Renal cortical epithelial cell (primary cell): ENCODE data around the gene MS4A12. TPM values are rescaled to one million over a fixed set of nuclear protein-coding genes. Genes with fewer than 3 reads are reported as not detected.
"Not testable (repeated sequence)": the region's sequence is repeated elsewhere in the genome, so short reads cannot be mapped to it uniquely, and the experiment has no call there.

ENCODE experiments used
- DNase-seq: peaks from one replicate; pipeline ENCODE4 v3.0.0-alpha.2; 2011; ENCODE audit warnings: low read depth
- total RNA-seq: library from RNA; depleted of rRNA; stranded (reverse); fragments of >200 nt; gene quantifications from 2 replicates; pipeline ENCODE4 v1.2.3, GENCODE V29; 2014

Gene MS4A12, protein sequence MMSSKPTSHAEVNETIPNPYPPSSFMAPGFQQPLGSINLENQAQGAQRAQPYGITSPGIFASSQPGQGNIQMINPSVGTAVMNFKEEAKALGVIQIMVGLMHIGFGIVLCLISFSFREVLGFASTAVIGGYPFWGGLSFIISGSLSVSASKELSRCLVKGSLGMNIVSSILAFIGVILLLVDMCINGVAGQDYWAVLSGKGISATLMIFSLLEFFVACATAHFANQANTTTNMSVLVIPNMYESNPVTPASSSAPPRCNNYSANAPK
- total RNA-seq = not detected in 2 replicates

DNA sequence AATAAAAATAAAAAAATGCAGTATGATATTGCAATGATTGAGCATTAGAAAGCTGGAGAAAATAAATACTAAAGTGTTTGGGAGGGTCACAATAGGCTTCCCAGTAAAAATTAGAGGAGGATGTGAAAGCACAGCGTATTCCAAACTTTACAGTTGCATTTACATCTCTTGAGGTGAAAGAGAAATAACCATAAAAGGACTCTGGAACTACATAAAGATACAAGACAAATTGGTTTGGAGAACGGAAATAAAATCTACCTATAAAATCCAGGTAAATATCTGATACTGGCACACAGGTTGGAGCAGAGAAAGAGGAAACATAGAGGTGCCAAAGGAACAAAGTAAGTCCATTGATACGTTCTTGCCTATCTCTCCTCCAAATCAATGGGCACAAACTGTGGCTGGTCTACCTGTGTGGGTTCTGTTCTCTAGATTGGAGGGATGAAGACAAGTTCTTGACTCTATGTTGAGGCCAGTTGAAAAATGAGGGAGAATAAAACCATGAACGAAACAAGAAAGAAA lies at the start of gene MS4A12:
MS4A12 (plus strand) TSS at position 291 of the 522 bp plus-strand sequence. CDS start 4,541 bp downstream, outside the sequence.
- no peak for DNase-seq

DNA sequence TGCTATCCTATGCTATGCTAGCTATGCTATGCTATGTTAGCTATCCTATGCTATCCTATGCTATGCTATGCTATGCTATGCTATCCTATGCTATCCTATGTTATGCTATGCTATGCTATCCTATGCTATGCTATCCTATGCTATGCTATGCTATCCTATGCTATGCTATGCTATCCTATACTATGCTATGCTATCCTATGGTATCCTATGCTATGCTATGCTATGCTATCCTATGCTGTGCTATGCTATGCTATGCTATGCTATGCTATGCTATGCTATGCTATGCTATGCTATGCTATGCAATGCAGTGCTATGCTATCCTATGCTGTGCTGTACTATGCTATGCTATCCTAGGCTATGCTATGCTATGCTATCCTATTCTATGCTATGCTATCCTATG lies 45.5 kb upstream of the MS4A12 start:
- DNase-seq = no peak

DNA sequence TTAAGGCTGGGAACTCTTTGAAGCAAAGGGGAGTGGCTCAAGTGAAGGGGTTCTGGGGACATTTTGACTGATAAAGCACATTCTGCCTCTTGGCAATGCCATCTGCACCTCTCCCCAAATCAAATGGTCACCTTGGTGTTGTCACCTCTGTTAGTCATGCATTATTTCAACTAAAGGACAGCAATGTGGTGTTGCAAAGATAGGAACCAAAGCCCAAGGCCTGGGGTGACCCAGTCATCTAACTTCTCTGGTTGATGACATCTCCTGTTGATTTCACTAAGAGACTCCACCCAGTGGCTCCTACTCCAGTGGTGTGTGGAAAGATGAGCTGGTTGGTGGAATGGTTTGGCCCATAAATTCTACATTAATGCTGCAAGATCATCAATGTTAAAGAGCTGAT lies 44.7 kb upstream of the MS4A12 start:
- DNase-seq = no peak

DNA sequence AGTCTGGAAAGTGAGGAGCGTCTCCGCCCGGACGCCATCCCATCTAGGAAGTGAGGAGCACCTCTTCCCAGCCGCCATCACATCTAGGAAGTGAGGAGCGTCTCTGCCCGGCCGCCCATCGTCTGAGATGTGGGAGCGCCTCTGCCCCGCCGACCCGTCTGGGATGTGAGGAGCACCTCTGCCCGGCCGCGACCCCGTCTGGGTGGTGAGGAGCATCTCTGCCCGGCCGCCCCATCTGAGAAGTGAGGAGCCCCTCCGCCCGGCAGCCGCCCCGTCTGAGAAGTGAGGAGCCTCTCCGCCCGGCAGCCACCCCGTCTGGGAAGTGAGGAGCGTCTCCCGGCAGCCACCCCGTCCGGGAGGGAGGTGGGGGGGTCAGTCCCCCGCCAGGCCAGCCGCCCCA lies 41.4 kb upstream of the MS4A12 start:
- DNase-seq = not testable (repeated sequence)

DNA sequence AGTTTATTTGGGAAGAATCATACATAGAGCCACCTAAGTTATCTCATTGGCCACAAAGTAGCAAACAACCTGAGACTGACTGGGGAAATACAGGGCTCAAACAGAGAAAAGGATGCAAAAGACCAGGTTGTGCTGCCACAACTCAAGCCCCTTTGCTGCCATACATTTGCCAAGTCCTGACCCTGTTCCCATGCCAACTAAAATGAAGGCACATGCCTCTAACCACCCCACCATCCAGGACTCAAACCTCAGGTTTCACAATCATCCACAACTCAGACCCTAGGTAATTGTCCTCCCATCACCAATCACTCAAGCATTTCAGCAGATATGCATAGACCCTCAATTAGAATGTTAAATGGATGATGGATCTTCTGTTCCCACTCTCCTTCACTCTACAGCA lies 38.4 kb upstream of the MS4A12 start:
- DNase-seq = no peak

DNA sequence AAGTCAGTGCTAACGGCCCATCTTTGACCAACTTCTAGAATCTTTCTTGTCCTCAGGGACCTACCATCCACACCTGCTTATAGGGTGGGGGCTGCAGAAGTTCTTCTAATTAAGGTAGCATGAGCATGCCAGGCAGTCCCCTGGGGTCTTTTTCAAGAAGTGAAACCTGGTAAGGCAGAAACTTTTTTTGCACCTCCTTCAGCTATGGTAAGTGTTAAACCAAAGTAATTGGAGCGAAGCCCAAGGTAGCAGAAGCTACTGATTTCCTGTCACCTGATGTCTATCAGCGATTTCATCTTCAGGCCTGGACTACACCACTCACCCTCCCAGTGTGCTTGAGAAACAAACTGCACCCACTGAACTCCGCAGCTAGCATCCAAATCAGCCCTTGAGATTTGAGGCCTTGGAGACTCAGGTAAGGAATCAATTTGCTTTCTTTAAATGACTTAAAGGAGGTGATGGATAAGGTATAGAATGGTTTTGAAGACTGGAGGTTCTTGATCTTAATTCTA lies 37.0 kb upstream of the MS4A12 start, which contains the start of gene MS4A1:
MS4A1 (plus strand) TSS at position 317 of the 512 bp plus-strand sequence. CDS start 6,528 bp downstream, outside the sequence.
- DNase-seq = no peak

DNA sequence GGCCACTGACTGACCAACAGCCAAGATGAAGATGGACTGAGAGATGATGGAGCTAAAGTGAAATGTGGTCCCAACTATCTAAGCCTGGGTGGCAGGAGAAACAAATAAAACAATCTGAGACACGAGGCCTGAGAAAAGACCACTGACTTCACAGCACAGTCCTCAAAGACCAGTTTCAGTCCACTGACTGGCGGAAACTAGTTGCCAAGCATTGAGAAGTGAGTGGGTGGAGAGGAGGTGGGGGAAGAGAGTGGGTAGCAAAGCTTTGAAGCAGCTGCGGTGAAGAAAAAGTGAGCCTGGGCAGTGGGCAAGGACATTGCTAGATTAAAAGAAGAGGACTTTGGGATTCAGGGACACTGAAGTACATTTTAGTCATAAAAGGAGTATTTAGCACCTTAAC lies 35.0 kb upstream of the MS4A12 start:
- DNase-seq = no peak

DNA sequence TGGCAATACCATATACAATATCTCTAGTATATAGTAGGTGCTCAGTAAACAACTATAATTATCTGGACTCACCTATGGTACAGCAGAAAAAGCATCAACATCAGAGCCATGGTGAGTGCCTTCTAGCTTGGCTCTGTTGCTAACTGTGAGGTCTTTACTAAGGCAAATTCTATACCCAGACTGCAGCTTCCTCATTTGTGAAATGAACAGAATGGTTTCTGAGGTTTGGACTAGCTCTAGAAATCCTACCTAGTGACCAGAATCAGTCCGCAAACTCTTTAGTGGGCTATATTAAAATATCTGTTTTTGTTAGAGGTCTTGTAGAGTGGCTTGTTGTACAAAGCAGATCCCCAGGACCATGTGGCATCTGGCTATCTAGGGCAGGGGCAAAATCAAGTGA lies 33.2 kb upstream of the MS4A12 start:
- DNase-seq = no peak

DNA sequence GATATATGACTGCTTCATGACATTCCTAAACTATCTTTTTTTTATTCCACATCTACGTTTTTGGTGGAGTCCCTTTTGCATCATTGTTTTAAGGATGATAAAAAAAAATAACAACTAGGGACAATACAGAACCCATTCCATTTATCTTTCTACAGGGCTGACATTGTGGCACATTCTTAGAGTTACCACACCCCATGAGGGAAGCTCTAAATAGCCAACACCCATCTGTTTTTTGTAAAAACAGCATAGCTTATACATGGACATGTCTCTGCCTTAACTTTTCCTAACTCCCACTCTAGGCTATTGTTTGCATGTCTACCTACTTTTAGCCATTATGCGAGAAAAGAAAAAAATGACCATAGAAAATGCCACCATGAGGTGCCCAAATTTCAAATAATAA lies 23.7 kb upstream of the MS4A12 start:
- no peak for DNase-seq

DNA sequence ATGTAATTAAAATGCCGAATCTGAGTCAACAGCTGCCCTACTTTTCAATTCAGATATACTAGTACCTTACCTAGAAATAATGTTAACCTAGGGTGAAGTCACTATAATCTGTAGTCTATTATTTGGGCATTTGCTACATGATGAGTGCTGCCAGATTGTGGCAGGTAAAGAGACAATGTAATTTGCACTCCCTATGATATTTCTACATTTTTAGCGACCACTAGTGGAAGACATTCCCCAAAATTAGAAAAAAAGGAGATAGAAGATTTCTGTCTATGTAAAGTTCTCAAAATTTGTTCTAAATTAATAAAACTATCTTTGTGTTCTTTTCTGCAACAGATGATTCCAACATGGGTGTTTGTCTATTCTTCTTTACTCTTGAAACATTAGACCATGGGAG lies 22.9 kb upstream of the MS4A12 start:
- DNase-seq = no peak

DNA sequence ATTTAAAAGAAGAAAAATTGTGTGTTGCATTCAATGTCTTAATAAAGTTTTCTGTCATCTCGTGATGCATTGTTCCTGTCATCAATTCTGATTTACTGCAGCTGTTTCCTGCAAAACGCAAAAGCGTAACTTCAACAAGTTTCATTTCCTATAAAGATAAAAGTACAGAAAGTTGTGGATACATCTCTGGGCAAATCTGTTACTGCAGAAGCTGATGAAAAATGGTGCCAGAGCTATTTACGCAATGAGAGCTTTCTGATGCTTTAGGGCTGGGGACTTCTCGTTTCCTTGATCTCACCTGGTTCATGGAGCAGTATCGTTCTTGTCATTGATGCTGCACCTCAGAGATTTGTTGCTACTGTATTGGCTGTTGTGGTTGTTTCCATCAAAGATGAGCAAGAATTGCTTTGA lies 15.5 kb upstream of the MS4A12 start:
- DNase-seq = no peak

DNA sequence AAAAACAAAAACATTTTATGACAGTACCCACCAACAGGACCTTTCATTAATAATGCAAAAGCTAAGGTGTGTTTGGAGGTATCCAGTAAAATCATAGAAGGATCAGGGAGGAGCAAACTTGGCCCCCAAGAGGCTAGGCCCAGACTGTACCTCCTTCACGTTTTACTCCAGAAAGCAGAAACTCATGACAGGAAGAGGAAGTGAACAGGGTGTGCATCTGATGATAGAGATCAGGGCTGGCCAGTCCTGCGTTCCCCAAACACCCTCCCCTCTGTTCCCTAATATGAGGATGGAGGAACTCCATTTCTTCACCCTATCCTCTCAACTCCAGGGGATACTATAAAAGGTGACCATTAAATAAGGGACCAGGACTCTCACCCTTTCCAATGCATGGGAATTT lies 10.2 kb upstream of the MS4A12 start:
- no peak for DNase-seq

DNA sequence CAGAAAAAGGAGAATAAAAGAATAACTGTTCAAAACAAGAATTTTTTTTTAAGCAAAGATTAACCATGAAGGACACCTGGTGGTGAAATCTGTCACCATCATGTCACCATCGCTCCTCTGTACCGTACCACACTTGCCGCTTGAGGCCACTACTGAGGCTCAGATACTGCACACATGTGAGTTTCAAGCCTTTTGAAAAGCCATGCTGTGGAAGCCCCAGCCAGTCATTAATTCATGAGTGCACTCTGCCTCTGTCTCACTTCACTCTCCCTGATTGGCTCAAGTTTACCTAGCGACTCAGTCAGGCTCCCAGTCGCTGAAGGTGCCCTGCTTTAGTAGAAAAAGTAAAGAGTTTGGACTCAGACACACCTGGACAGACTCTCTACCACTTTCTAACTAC lies 6.6 kb upstream of the MS4A12 start:
- no peak for DNase-seq

DNA sequence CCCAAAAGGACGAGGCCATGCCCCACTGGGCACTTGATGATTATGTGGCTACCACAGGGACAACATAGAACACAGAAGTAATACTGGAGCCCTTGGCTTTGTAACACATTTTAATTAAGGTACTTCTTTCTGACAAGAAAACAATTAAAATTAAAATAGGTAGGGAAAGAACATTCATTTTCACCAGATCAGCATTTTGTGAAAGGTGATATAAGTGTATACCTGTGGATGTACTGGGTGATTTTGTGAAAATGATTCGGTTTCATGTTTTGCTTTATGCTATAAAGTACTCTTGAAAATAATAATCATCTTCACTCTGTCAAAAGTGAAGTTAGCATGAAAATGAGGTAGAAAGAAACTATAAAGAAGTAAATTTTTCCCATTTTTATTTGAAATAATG lies 876 bp downstream of the MS4A12 start:
- DNase-seq = no peak

DNA sequence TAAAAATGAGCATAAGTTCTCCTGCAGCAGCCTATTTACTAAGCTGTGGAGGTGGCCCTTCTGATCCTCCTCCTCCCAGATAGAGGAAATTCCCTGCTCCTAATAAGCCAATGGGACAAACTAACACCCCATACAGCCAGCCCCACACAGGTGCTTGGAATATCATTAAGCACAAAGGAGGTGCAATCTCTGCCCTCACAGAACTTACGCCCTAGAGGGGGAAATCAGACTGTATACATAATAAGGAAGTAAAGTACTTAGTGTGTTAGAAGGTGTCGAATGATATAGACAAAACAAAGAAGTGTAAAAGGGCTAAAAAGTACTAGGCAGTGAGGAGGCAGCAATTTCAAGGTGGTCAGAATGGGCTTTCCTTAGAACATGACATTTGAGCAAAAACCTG lies 5.8 kb downstream of the MS4A12 start:
- no peak for DNase-seq

DNA sequence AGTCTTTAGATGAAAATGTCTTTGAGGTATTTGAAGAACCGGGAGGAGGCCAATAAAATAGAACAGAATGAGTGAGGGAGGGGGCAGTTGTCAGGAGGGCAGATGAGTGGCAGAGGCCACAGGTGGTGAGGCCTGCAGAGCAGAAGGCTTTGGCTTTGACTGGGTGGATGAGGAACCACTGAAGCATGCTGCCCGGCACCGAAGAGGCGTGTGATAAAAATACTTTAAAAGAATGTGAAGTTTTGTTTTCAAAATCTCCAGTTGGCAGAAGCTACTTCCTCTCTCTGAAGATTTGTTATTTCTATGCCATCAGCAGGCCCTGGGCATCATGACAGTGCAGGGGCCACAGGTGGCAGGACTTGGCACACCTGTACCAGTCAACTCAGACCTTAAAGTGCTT lies 6.3 kb downstream of the MS4A12 start:
- no peak for DNase-seq

DNA sequence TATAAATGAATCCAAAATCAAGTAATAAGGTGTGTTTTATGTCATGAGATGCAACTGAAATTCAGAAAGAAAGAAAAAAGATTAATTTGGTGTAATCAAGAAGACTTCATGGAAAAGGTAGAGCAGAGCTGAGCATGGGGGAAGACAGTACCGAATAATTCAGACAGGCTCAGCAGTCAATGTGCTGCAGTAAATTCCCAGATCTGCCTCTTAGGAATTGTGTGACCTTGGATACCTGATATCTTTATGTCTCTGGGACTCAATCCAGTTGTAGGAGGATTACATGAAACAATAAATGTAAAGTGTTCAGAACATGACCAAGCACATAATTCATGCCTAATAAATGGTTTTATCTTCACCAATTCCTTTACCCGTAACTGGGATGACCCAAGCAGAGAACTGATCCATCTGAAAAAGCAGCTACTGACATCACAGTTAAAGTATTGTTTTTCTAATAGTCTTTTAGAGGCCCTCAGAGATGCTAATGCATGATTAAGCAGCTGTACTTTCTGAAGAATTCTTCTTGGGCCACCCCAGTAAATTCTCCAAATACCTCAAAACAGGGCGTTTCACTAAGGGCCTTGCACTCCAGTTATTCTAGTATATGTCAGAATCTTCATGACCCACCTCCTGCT lies 7.8 kb downstream of the MS4A12 start:
- DNase-seq = peak; percentile 16

DNA sequence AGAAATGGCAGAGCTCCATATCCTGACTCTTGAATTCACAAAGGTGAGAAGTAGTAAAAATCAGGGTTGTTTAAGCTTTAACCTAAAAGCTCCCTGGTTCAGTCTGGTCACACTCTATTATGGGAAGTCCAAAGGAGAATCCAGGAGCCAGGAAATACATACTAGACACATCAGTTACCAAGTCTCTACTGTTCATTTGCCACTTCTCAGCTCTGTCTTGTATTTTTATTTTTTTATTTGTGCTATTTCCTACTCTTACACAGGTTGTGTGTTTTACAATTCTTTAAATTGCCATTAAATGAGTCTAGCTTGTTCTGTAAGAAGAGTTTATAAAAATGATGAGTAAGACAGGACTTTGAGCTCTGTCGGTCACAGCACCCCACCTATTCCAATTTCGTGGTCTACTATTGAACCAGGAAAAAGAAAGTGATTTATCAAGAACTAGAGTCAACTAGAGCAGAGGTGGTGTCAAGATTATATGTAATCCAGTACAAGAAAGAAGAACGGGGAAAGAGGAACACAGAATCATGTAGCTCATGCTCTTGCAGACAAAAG lies 9.7 kb downstream of the MS4A12 start:
- DNase-seq = no peak

DNA sequence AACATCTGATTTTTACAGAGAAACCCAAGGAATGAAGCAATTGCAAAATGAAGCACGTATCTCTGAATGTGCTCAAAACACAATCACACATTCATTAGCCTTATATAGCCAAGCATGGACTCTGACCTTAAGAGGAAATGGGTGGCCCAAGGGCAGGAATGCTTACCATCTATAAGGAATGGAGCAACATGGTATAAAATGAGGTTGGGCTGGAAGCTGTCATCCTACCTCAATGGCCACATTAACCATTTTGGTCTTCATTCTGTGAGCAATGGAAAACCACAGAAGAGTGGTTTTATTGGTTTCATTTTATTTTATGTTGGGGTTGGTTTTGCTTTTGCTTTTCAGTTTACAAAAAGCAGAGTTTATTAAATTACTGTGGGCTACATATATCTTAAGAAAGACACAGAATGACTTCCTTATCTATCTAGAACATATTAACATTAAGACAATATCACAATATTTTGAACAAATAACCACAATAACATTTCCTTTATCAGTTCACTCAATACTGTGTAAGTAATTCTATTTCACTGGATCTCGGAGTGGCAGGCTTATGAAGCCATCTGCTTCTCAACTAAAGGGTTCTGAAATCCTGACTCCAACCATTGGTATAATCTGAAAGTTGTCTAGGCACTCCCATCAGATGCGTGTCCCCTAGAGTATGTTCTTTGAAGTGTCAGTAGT lies 11.8 kb downstream of the MS4A12 start:
- no peak for DNase-seq

DNA sequence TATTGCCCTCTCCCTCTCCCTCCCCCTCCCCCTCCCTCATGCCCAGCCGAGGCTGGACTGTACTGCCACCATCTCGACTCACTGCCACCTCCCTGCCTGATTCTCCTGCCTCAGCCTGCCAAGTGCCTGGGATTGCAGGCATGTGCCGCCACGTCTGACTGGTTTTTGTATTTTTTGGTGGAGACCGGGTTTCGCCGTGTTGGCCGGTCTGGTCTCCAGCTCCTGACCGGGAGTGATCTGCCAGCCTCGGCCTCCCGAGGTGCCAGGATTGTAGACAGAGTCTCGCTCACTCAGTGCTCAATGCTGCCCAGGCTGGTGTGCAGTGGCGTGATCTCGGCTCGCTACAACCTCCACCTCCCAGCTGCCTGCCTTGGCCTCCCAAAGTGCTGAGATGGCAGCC lies 17.0 kb downstream of the MS4A12 start:
- not testable (repeated sequence) for DNase-seq

DNA sequence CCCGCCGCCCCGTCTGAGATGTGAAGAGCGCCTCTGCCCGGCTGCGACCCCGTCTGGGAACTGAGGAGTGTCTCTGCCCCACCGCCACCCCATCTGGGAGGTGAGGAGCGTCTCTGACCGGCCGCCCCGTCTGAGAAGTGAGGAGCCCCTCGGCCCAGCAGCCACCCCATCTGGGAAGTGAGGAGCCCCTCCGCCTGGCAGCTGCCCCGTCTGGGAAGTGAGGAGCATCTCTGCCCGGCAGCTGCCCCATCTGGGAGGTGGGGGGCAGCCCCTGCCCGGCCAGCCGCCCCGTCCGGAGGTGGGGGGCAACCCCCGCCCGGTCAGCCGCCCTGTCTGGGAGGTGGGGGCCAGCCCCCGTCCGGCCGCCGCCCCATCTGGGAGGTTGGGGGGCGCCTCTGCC lies 17.6 kb downstream of the MS4A12 start:
- not testable (repeated sequence) for DNase-seq

DNA sequence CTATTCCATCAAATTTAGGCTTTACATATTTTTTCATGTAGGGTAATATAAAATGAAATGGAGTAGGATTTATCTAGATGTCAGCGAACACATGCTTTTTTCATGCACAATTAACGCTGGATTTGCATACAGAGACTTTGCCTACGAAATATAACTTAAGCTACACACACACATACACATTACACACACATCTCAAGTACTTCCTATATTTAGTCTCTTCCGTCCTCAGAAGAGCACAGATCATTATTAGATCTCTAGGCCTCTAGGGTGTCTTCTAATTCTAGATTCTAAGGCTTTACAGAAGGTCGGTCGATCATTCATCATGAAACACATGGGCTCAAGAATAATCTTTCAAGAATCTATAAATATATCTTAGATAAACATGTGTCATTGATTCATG lies 18.8 kb downstream of the MS4A12 start:
- no peak for DNase-seq
